CD4-positive, alpha-beta T cell (primary cell): Measurements from ENCODE around the gene ZCCHC2. TPM values are rescaled to one million over a fixed set of nuclear protein-coding genes. Genes with fewer than 3 reads are reported as not detected.

Experiments
- ATAC-seq: fragments of 200-7000 bp; cut with Tn5 transposase; one replicate; pipeline ENCODE4 v1.10.0; 2022; ENCODE audit warnings: mild to moderate bottlenecking; ENCODE audit not compliant: poor library complexity
- CTCF ChIA-PET: fragments of 350-600 bp; sonication (Branson Sonifier 250); formaldehyde crosslinking; loops from one replicate; lab custom pipeline; 2021; ENCODE audit warnings: antibody characterized with exemption, inconsistent platforms; lab: Charles Lee
- POLR2A ChIA-PET: fragments of 350-600 bp; sonication (Branson Sonifier 250); formaldehyde crosslinking; loops from one replicate; lab custom pipeline; 2021; ENCODE audit warnings: antibody characterized with exemption, inconsistent platforms; lab: Charles Lee
- DNase-seq, 14 experiments: peaks; one replicate each; pipeline ENCODE4 v3.0.0-alpha.2; 2013 to 2020; ENCODE audit warnings: mixed read lengths in 2 of 14
- H3K27ac ChIP-seq, 2 donors: one replicate each; pipeline versions ENCODE4 v1.5.1 to v1.7.0; 2013; ENCODE audit warnings: low read length in 2 of 2, low read depth in 1 of 2, mild to moderate bottlenecking in 1 of 2
- H3K27me3 ChIP-seq, 2 experiments: 1 replicate in 1 of 2; 2 replicates in 1 of 2; pipeline versions ENCODE4 v1.6.1 to v1.7.0; 2013; ENCODE audit warnings: low read length in 2 of 2, control low read depth in 1 of 2, mild to moderate bottlenecking in 1 of 2, moderate library complexity in 1 of 2; ENCODE audit not compliant: insufficient read depth in 2 of 2, control insufficient read depth in 1 of 2
- H3K36me3 ChIP-seq: one replicate; pipeline ENCODE4 v1.6.1; 2013; ENCODE audit warnings: low read length, control low read depth; ENCODE audit not compliant: insufficient read depth
- H3K4me1 ChIP-seq: one replicate; pipeline ENCODE4 v1.6.1; 2013; ENCODE audit warnings: low read length, control low read depth; ENCODE audit not compliant: insufficient read depth
- H3K4me3 ChIP-seq: one replicate; pipeline ENCODE4 v1.5.1; 2013; ENCODE audit warnings: mild to moderate bottlenecking, low read length, moderate library complexity
- H3K9me3 ChIP-seq, 2 experiments: 1 replicate in 1 of 2; 2 replicates in 1 of 2; pipeline versions ENCODE4 v1.6.1 to v1.7.0; 2013; ENCODE audit warnings: low read length in 2 of 2, mild to moderate bottlenecking in 2 of 2, control low read depth in 1 of 2, moderate library complexity in 1 of 2; ENCODE audit not compliant: control insufficient read depth in 1 of 2, insufficient read depth in 1 of 2
- H3K27ac Mint-ChIP-seq: one replicate; pipeline ENCODE4 v1.8.0; 2020; ENCODE audit warnings: mixed read lengths
- H3K27me3 Mint-ChIP-seq: one replicate; pipeline ENCODE4 v1.8.0; 2021; ENCODE audit warnings: mixed read lengths
- H3K36me3 Mint-ChIP-seq: one replicate; pipeline ENCODE4 v1.8.0; 2021; ENCODE audit warnings: low read depth, mixed read lengths
- H3K4me1 Mint-ChIP-seq: one replicate; pipeline ENCODE4 v1.8.0; 2021; ENCODE audit warnings: low read depth, mixed read lengths
- H3K4me3 Mint-ChIP-seq: one replicate; pipeline ENCODE4 v1.8.0; 2020; ENCODE audit warnings: mild to moderate bottlenecking, mixed read lengths
- H3K9me3 Mint-ChIP-seq: one replicate; pipeline ENCODE4 v1.8.0; 2020; ENCODE audit warnings: mixed read lengths
- intact Hi-C, 2 experiments: fragments of 100-400 bp; cut with DNase I in 1 of 2; cut with micrococcal nuclease in 1 of 2; formaldehyde crosslinking; loops; one replicate each; pipeline versions ENCODE4 v1.15.1 to v1.9.0; 2023 to 2025; cut with DNase I, micrococcal nuclease
- total RNA-seq, 174 experiments: library from RNA in 2 of 174; stranded (reverse) in 2 of 174; gene quantifications; one replicate each; pipeline ENCODE4 v1.2.3 and lab custom pipeline; 2021 to 2026
- TF ChIP-seq, protein P1 (sequence below): fragments of 200-600 bp; IDR thresholded peaks from one replicate; pipeline ENCODE4 v1.8.0; 2022; ENCODE audit warnings: antibody characterized with exemption, mild to moderate bottlenecking

Gene ZCCHC2
- total RNA-seq, 2 experiments from 2014 or later: 85.0 to 85.4 TPM

- Histone ChIP-seq H3K9me3 (peaks cover 10 to 26% of the 10 kb centered on the region in 2 experiments), H3K27ac (no peak overlapping the region), H3K36me3 (no peaks in the 10 kb centered on the region), H3K4me1 (peaks cover 16% of the 10 kb centered on the region), H3K27me3 (no peaks in the 10 kb centered on the region), H3K4me3 (no peak overlapping the region)
- Mint-ChIP-seq H3K4me3 (no peak overlapping the region), H3K27me3 (no peaks in the 10 kb centered on the region), H3K4me1 (peaks cover 20% of the 10 kb centered on the region), H3K9me3 (peaks cover 25% of the 10 kb centered on the region), H3K27ac (no peak overlapping the region), H3K36me3 (peaks cover 55% of the 10 kb centered on the region)
- intact Hi-C loops: no loop called here
- CTCF ChIA-PET: no interaction called here
- TF ChIP-seq, protein P1, sequence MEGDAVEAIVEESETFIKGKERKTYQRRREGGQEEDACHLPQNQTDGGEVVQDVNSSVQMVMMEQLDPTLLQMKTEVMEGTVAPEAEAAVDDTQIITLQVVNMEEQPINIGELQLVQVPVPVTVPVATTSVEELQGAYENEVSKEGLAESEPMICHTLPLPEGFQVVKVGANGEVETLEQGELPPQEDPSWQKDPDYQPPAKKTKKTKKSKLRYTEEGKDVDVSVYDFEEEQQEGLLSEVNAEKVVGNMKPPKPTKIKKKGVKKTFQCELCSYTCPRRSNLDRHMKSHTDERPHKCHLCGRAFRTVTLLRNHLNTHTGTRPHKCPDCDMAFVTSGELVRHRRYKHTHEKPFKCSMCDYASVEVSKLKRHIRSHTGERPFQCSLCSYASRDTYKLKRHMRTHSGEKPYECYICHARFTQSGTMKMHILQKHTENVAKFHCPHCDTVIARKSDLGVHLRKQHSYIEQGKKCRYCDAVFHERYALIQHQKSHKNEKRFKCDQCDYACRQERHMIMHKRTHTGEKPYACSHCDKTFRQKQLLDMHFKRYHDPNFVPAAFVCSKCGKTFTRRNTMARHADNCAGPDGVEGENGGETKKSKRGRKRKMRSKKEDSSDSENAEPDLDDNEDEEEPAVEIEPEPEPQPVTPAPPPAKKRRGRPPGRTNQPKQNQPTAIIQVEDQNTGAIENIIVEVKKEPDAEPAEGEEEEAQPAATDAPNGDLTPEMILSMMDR: no peak
- POLR2A ChIA-PET: no interaction called here
- DNase-seq (no peak), ATAC-seq (no peak)
Measured at GRCh38 chr18:62509779-62510178, 13.0 kb upstream of the ZCCHC2 start.

DNA sequence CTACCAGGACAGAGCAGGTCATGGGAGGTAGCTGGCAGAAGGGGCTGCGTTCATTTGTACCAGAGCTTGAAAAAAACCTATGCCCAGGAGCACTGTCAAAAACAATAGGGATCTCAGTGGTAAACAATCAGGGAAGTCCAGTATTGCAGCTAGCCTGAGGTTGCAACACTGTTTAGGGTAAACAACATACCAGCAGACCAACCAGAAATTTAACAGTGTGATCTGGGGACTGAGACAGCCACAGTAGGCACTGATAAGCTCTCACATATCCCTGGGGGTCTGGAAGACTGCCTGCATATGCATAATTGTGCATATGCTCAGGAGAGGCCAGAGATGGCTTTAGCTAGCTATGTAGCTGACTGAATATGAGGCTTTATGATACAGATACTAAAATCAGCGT lies 12.0 kb upstream of the ZCCHC2 start:
- DNase-seq (no peak), ATAC-seq (no peak)
- Histone ChIP-seq H3K27ac (no peak overlapping the region), H3K4me1 (peaks cover 8% of the 10 kb centered on the region), H3K36me3 (no peaks in the 10 kb centered on the region), H3K9me3 (peaks cover 15 to 33% of the 10 kb centered on the region in 2 experiments), H3K4me3 (no peak overlapping the region), H3K27me3 (no peaks in the 10 kb centered on the region)
- Mint-ChIP-seq H3K9me3 (peaks cover 25% of the 10 kb centered on the region), H3K27me3 (no peaks in the 10 kb centered on the region), H3K4me1 (peaks cover 14% of the 10 kb centered on the region), H3K27ac (no peak overlapping the region), H3K36me3 (peaks cover 57% of the 10 kb centered on the region), H3K4me3 (no peak overlapping the region)
- TF ChIP-seq, protein P1: no peak
- CTCF ChIA-PET: no interaction called here
- intact Hi-C loops: no loop called here
- POLR2A ChIA-PET: interaction anchor here (4.1 kb wide), 1 partner anchor 12 kb away, joined by 31 read pairs; the partner anchor contains the start of gene ZCCHC2

- POLR2A ChIA-PET: interaction anchor here (0.6 to 4.1 kb wide), 2 partner anchors 10 to 353 kb away, joined by 3 to 31 read pairs; partner anchors contain the start of gene ZCCHC2
Measured at GRCh38 chr18:62512532-62512931, 10.3 kb upstream of the ZCCHC2 start.

More at GRCh38 chr18:62512532-62512931, 10.3 kb upstream of the ZCCHC2 start:
- no peaks in the 10 kb centered on the region for H3K27me3 ChIP-seq
- CTCF ChIA-PET: no interaction called here
- Mint-ChIP-seq H3K4me1 (no peaks in the 10 kb centered on the region), H3K27ac (no peak overlapping the region), H3K9me3 (peaks cover 25% of the 10 kb centered on the region), H3K27me3 (no peaks in the 10 kb centered on the region), H3K36me3 (peaks cover 50% of the 10 kb centered on the region), H3K4me3 (no peak overlapping the region)
- TF ChIP-seq, protein P1: no peak
- intact Hi-C loops: no loop called here
- no peak for DNase-seq
- no peak overlapping the region for H3K27ac ChIP-seq
- peaks cover 15 to 33% of the 10 kb centered on the region in 2 experiments for H3K9me3 ChIP-seq
- ATAC-seq: no peak
- no peak overlapping the region for H3K4me3 ChIP-seq
- H3K4me1 ChIP-seq: no peaks in the 10 kb centered on the region
- no peaks in the 10 kb centered on the region for H3K36me3 ChIP-seq
